Stimulated activated CD4-positive, alpha-beta T cell treated with anti-CD3 and anti-CD28 coated beads, Interleukin-12 subunit alpha, Interleukin-12 subunit beta, amount 100 ng/mL, for 48 hours (primary cell): Measurements from ENCODE around the gene KCNN3.
"Not testable (repeated sequence)": the region's sequence is repeated elsewhere in the genome, so short reads cannot be mapped to it uniquely, and the experiment has no call there.

Source experiments
- DNase-seq, 3 donors: peaks; one replicate each; pipeline ENCODE4 v3.0.0-alpha.2; 2020; ENCODE audit warnings: low read depth in 2 of 3, low spot score in 1 of 3

The KCNN3 gene

GRCh38 chr1:154870115-154870571 is at the start of gene KCNN3:
Gene KCNN3 (minus strand): TSS chr1:154870281. CDS start chr1:154869964, 317 bp downstream.
- peak; percentile 66 to 76 (median 70) for DNase-seq

DNA sequence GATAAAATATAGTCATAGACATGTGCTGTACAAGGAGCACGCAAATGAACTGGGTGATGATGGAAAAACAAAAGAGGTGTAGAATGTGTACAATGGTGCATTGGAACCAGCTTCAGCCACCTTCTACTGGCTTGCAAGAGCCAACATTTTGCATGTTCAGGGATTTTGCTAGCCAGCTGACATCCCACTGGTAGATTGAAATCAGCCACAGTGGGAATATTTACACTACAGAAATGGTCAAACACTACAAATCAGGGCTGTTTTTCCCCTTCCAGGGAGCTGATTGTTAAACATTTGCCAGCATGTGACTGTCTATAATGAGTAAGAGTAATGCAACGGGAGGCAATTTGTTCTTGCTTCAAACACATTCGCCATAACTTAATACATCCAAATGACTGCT is 43.2 kb upstream of the KCNN3 start:
- no peak for DNase-seq

- no peak for DNase-seq
Observed at GRCh38 chr1:154912755-154913154, 42.7 kb upstream of the KCNN3 start.

GRCh38 chr1:154911691-154912550 is 41.8 kb upstream of the KCNN3 start:
- DNase-seq = no peak

DNA sequence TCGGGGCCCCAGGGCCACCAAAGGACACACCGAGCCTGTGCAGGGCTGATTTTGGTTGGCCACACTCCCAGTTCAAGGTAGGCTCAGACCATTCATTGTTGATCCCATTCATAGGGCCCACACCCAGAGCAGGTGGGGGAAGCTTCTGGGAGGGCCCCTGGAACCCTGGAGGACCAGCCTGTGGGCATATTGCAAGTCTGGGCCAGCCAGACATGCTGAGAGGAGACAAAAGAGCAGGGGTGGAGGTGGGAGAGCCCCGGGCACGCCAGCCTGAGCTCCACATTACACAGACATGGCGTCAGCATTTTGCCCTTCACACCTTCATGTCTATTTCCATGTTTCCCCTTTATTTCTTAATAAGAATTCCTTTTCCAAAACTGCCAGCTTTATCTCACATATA is 40.8 kb upstream of the KCNN3 start:
- no peak for DNase-seq

- DNase-seq = no peak
Observed at GRCh38 chr1:154908937-154909336, 38.9 kb upstream of the KCNN3 start.

- DNase-seq = not testable (repeated sequence)
Observed at GRCh38 chr1:154908129-154908528, 38.0 kb upstream of the KCNN3 start.

DNA sequence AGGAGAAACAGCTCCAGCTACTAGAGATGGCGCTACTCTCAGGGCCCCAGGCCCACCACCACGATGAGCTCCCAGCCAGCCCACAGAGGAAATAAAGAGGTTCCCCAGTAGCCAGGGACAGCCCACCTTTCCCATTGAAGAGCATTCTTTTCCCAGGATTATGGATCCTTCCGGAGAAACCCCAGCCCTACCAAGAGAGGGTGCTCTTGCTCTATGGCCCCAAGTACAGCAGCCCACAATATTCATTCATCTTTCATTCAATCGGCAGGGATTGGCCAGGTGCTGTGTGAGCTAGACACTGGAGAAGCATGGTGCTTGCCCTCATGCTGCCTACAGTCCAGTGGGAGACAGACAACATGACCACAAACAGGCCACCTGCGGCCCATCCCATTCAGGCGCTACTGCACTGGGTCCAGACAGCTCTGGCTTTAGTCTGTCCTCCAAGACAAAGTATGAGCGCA is 36.6 kb upstream of the KCNN3 start:
- DNase-seq = no peak

DNA sequence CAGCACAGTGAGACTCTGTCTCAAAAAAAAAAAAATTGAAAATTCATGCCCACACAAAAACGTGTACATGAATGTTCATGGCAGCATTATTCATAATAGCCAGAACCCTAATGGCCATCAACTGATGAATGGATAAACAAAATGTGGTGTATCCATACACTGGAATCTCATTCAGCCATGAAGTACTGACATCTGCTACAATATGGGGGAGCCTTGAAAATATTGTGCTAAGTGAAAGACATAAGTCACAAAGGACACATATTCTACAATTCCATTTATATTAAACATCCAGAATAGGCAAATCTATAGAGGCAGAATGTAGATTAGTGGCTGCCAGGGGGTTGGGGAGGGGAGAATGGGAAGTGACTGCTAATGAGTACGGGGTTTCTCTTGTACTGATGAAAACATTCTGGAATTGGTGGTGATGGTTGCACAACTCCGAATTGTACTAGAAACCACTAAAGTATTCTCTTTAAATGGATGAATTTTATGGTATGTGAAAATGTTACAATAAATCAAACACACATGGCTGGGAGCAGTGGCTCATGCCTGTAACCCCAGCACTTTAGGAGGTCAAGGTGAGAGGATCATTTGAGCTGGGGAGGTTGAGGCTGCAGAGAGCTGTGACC is 33.0 kb upstream of the KCNN3 start:
- DNase-seq = no peak

GRCh38 chr1:154901591-154901990 is 31.5 kb upstream of the KCNN3 start:
- no peak for DNase-seq

DNA sequence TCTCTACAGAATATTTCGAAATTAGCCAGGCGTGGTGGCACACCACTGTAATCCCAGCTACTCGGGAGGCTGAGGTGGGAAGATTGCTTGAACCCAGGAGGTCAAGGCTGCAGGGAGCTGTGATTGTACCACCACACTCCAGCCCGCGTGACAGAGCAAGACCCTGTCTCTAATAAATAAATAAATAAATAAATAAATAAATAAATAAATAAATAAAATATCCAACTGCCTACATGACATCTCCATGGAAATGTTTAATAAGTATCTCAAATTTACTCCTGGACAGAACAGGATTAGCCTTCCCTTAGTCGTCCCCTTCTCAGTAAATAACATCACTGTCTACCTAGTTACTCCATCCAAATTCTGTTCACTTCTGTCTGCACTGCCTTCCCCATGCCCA is 29.0 kb upstream of the KCNN3 start:
- DNase-seq = no peak

GRCh38 chr1:154896771-154897286 is 26.7 kb upstream of the KCNN3 start:
- no peak for DNase-seq

- no peak for DNase-seq
Observed at GRCh38 chr1:154895798-154896197, 25.7 kb upstream of the KCNN3 start.

DNA sequence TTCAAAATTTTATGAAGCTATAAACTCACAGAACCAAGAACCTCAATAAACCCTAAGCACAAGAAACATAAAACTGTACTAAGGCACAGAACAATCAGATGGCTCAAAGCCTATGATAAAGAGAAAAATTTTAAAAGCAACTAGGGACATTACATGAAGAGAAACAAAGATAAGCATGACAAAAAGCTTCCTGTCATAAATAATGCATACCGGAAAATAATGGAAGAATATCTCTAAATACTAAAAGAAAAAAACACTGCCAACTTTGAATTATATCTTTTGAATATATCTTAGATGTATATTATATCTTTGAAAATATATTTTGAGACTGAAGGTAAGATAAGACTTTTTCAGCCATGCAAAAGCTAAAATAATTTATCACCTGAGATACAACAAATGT is 21.4 kb upstream of the KCNN3 start:
- DNase-seq = no peak

- DNase-seq = no peak
Observed at GRCh38 chr1:154888757-154889156, 18.7 kb upstream of the KCNN3 start.

DNA sequence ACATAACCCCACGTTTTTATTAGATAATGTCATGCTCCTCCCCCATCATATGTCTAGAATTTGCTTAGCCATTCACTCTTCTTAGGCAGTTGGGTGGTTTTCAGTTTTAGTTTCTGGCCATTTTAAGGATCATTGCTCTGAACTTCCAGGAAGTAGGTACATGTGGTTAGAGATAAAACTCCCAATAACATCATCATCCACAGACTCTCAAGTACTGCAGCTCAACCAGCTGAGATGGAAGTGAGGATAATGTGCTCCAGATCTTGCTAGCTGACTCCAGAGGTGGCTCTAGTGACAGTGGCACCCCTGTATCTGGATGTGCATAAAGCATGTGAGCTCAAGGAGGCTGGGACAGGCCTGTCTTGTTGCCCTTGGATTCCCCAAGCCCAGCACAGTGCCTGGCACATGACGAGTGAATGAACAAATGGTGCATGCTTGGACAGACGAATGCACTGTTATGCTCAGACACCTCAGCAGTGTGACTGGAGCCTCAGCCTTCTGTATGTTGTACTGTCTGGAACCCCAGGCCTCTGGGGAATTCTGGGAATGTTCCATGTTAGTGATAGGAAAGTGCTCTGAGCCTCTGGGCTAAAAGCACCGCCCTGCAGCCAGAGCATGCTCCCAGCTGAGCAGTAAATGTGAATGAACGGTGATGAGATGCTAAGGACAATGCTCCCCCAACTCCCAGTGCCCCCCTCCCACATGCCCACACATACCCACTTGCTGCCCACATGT is 16.4 kb upstream of the KCNN3 start:
- no peak for DNase-seq

GRCh38 chr1:154884869-154885701 is 15.0 kb upstream of the KCNN3 start:
- DNase-seq = no peak

- no peak for DNase-seq
Observed at GRCh38 chr1:154883919-154884868, 14.1 kb upstream of the KCNN3 start.

DNA sequence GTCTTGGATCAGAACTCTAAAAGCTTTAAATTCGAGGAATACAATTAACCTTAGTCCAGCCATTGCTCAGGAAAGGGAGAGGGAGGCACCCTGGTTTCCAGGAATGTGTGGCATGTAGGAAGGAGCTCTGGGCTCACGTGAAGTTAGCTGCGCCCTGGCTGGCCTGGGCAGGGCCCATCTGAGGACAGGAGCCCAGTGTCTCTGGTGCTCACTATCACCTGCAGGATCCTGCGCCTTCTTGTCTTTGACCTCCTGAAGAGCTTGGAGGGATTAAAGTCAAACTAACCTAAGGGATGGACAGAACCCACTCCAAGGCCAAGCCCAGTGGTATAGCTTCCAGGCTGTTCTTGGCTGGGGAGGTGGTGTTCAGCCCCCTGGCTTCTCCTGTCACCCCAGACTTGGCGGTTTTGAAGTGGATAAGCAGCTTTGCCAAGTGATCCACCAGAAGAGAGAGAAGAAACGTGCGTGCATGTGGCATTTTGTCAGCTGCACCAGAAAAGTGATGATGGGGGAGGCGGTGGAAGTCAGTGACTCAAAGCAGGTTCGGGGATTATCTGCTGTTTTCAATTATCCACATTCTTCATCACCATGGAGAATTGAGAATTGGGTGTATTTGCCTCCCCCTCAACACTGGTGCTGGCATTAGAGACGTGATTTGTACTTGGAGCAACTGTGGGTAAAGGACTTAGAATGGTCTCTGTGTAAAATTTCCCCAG is 11.9 kb upstream of the KCNN3 start:
- DNase-seq = no peak
